ENCODE results near the gene SH2D2A.

SH2D2A gene

GRCh38 chr1:156833603-156834002 lies 17.0 kb upstream of the SH2D2A start:
- in situ Hi-C loops (cut with HindIII; ENCODE audit: low pct_unique_long_range_greater_than_20kb, low sequenced_read_pairs), result no loop called here
- TF ChIP-seq JUND (IDR thresholded peaks at IDR 0.05; ENCODE audit: low read depth), result no peak
- no peak for DNase-seq (ENCODE audit: low read depth in 1 of 2, low spot score in 1 of 2)

GRCh38 chr1:156832434-156832833 lies 15.8 kb upstream of the SH2D2A start:
- DNase-seq (ENCODE audit: low read depth in 1 of 2, low spot score in 1 of 2), result no peak
- TF ChIP-seq JUND (IDR thresholded peaks at IDR 0.05; ENCODE audit: low read depth), result no peak
- in situ Hi-C loops (cut with HindIII; ENCODE audit: low pct_unique_long_range_greater_than_20kb, low sequenced_read_pairs), result no loop called here

- DNase-seq (ENCODE audit: low read depth in 1 of 2, low spot score in 1 of 2), result no peak
- in situ Hi-C loops (cut with HindIII; ENCODE audit: low pct_unique_long_range_greater_than_20kb, low sequenced_read_pairs), result no loop called here
- TF ChIP-seq JUND (IDR thresholded peaks at IDR 0.05; ENCODE audit: low read depth), result no peak
Observed at GRCh38 chr1:156828400-156829124, 11.9 kb upstream of the SH2D2A start.

DNA sequence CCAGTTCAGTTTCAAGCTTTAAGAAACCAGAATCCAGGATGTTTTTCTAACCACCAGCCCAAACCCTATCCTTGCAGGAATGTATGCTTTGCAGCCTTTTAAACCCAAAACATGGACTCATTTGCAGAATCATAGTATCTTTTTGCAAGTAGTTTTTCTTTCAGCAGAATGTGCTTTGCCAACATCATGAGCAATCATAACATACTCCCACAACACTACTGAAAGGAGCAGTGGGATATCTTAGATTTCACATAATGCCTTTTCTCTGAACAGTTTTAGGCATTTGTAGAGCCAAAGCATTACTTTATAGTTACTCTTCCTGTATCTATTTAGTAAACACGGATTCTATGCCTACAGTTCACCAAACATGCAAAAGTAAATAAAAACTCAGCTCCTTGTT lies 10.0 kb upstream of the SH2D2A start:
- in situ Hi-C loops (cut with HindIII; ENCODE audit: low pct_unique_long_range_greater_than_20kb, low sequenced_read_pairs), result no loop called here
- DNase-seq (ENCODE audit: low read depth in 1 of 2, low spot score in 1 of 2), result no peak
- no peak for TF ChIP-seq JUND (IDR thresholded peaks at IDR 0.05; ENCODE audit: low read depth)

DNA sequence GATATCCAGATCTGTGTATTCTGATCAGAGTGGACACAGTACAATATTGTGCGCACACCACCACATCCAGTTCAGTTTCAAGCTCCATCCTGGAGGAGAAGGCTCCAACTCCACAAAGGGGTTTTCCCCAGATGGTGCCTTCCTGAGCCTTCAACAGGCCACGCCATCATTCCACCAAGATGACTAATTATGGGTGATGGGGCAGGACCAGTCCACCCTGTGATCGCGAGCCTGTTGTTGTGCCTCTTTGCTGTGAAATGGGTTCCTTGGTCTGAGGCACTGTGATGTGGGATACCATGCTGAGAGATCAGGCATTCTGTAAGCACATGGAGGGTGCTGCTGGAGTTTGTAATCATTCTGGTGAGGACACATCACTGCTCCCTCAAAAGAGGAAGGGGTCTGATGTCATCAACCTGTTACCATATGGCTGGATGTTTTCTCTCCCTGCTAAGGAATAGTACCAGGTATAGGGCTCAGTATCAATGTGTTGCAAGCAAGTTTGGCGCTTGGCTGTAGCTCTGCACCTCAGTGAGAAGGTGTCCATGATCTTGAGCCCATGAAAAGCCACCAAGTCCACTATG lies 6.7 kb upstream of the SH2D2A start:
- in situ Hi-C loops (cut with HindIII; ENCODE audit: low pct_unique_long_range_greater_than_20kb, low sequenced_read_pairs), result no loop called here
- TF ChIP-seq JUND (IDR thresholded peaks at IDR 0.05; ENCODE audit: low read depth), result no peak
- DNase-seq (ENCODE audit: low read depth in 1 of 2, low spot score in 1 of 2), result no peak

- in situ Hi-C loops (cut with HindIII; ENCODE audit: low pct_unique_long_range_greater_than_20kb, low sequenced_read_pairs), result no loop called here
- DNase-seq (ENCODE audit: low read depth in 1 of 2, low spot score in 1 of 2), result no peak
- TF ChIP-seq JUND (IDR thresholded peaks at IDR 0.05; ENCODE audit: low read depth), result no peak
Observed at GRCh38 chr1:156822680-156823079, 6.0 kb upstream of the SH2D2A start.

GRCh38 chr1:156821801-156822200 lies 5.2 kb upstream of the SH2D2A start:
- in situ Hi-C loops (cut with HindIII; ENCODE audit: low pct_unique_long_range_greater_than_20kb, low sequenced_read_pairs), result no loop called here
- TF ChIP-seq JUND (IDR thresholded peaks at IDR 0.05; ENCODE audit: low read depth), result no peak
- no peak for DNase-seq (ENCODE audit: low read depth in 1 of 2, low spot score in 1 of 2)

GRCh38 chr1:156815961-156816422 lies 656 bp downstream of the SH2D2A start:
- TF ChIP-seq JUND (IDR thresholded peaks at IDR 0.05; ENCODE audit: low read depth), result no peak
- in situ Hi-C loops (cut with HindIII; ENCODE audit: low pct_unique_long_range_greater_than_20kb, low sequenced_read_pairs), result no loop called here

GRCh38 chr1:156815307-156815826 lies 1.3 kb downstream of the SH2D2A start:
- in situ Hi-C loops (cut with HindIII; ENCODE audit: low pct_unique_long_range_greater_than_20kb, low sequenced_read_pairs), result no loop called here
- no peak for DNase-seq (ENCODE audit: low read depth in 1 of 2, low spot score in 1 of 2)
- no peak for TF ChIP-seq JUND (IDR thresholded peaks at IDR 0.05; ENCODE audit: low read depth)

More at GRCh38 chr1:156815961-156816422, 656 bp downstream of the SH2D2A start:
- DNase-seq (ENCODE audit: low read depth in 1 of 2, low spot score in 1 of 2), result no peak

- no peak for TF ChIP-seq JUND (IDR thresholded peaks at IDR 0.05; ENCODE audit: low read depth)
- no peak for DNase-seq (ENCODE audit: low read depth in 1 of 2, low spot score in 1 of 2)
- in situ Hi-C loops (cut with HindIII; ENCODE audit: low pct_unique_long_range_greater_than_20kb, low sequenced_read_pairs), result no loop called here
Observed at GRCh38 chr1:156814571-156815260, 1.9 kb downstream of the SH2D2A start.

- in situ Hi-C loops (cut with HindIII; ENCODE audit: low pct_unique_long_range_greater_than_20kb, low sequenced_read_pairs), result no loop called here
- peak; percentile 67 to 75 for DNase-seq (ENCODE audit: low read depth in 1 of 2, low spot score in 1 of 2)
Observed at GRCh38 chr1:156813750-156814570, 2.7 kb downstream of the SH2D2A start.

GRCh38 chr1:156813298-156813697 lies 3.4 kb downstream of the SH2D2A start:
- DNase-seq (ENCODE audit: low read depth in 1 of 2, low spot score in 1 of 2), result no peak
- in situ Hi-C loops (cut with HindIII; ENCODE audit: low pct_unique_long_range_greater_than_20kb, low sequenced_read_pairs), result no loop called here
- TF ChIP-seq JUND (IDR thresholded peaks at IDR 0.05; ENCODE audit: low read depth), result no peak

More at GRCh38 chr1:156813750-156814570, 2.7 kb downstream of the SH2D2A start:
- TF ChIP-seq JUND (IDR thresholded peaks at IDR 0.05; ENCODE audit: low read depth), result no peak

Measured in T47D (cell line).